SHP77 treated with DMSO at 0.1 percent for 48 hours (cell line): ENCODE measurements around the gene CEP104.

Source experiments
- DNase-seq: peaks from one replicate; lab custom pipeline; 2025; lab: John Stamatoyannopoulos, UW

CEP104 gene

DNA sequence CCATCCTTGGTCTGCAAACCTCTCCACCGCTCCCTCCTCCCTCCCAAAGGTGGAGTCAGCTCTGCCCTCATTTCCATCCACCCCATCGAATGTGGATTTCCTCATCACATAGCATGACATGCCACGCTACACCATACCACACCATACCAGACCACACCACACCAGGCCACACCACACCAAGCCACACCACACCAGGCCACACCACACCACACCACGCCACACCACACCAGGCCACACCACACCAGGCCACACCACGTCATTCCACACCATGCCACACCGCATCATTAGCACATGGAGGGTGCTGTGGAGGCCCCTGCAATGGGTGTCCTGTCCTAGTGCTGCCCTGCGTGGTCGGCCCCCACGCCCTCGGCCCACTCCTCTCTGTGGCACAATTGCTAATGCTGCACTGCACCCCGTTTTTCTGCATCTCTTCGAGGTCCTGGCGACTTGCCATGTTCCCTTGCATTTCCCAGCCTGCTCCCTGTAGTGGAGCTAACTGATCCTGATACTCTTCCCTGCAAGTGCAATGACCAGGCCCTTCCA, 11.5 kb upstream of the CEP104 start:
- DNase-seq, result no peak

GRCh38 chr1:3865606-3866160, 8.7 kb upstream of the CEP104 start:
- no peak for DNase-seq

DNA sequence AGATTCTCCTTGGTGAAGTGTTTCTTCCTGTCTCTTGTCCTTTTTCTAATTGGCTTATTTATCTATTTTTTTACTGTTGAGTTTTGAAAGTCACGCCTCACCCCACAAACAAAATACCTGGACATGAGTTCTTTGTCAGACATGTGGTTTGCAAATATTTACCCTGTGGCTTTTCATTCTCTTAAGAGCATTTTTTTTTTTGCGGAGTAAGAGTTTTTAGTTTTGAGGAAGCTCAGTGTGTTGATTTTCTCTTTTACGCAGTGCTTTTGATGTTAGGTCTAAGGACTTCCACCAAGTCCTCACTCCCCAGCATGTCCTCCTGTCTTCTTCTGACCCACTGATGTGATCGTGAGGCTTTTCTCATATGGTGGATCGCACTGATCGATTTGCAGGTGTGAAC, 7.9 kb upstream of the CEP104 start:
- no peak for DNase-seq

GRCh38 chr1:3863231-3863935, 6.4 kb upstream of the CEP104 start:
- DNase-seq, result no peak

DNA sequence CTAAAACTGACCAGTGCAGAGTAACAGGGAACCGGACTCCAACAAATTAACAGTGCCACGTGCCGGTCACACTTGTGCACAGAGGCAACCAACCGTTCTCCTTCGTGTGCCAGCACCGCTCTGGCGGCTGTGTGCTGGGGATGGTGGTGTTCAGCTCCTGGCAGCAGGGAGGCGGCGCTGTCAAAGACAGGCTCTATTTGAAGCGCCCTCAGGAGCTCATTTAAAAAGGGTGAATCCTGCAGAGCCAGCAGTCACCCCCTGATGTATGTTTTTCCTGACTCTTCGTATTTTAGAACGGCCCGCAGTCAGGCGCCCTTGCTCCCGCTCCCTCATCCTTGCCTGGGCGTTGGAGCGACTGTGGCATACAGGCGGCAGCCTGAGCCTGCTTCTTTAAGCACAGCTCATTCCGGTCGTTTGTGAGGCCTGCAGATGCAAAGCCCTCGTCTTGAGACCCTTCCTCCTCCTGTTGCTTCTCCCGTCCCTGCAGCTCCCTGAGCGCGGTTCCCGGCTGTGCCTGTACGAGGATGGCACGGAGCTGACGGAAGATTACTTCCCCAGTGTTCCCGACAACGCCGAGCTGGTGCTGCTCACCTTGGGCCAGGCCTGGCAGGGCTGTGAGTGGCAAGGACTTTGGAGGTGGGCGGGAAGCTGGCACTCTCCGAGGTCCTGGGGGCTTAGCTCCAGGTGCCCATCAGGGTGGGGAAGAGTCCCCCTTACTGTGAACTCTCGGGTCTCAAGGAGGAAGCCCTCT, 1.4 kb upstream of the CEP104 start:
- DNase-seq, result no peak

GRCh38 chr1:3857791-3858129, 749 bp upstream of the CEP104 start:
- DNase-seq, result no peak

- no peak for DNase-seq
Measured at GRCh38 chr1:3852711-3853485, 4.1 kb downstream of the CEP104 start.

- DNase-seq, result no peak
Measured at GRCh38 chr1:3852091-3852490, 4.9 kb downstream of the CEP104 start.

DNA sequence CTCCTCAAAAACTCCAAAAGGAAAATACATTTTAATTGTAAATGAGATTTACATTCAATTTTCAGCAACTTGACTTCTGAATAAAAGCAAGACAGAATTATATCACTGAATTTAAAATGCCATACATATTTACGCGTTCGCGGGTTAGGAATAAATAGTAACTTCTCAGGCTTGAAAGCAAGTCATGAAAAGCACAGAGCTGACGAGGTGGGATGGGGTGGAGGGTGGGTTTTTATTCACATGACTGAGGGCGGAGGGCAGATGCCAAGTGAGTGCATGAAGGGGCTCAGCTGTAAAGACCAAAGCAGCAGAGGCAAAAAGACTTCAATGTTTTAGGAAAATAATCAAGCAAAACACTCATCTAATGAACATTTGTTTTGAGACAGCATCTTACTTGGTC, 5.7 kb downstream of the CEP104 start:
- no peak for DNase-seq

- no peak for DNase-seq
Measured at GRCh38 chr1:3850857-3851256, 6.2 kb downstream of the CEP104 start.

DNA sequence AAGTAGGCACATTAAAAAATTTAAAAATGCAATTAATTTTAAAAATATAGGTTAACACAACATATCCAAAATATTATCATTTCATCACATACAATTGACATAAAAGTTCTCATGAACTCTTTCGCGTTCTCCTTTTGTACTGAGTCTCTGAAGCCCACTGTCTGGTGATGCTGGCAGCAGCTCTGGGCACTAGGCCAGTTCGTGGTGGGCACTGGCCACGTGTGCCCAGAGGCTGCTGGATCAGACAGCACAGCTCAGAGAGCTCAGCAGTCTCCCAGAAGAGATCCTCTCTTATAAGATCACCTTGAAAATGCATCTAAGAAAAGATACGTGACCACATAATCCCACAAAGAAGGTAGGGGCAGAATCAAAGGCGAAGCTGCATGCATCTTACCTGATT, 9.9 kb downstream of the CEP104 start:
- DNase-seq, result no peak

DNA sequence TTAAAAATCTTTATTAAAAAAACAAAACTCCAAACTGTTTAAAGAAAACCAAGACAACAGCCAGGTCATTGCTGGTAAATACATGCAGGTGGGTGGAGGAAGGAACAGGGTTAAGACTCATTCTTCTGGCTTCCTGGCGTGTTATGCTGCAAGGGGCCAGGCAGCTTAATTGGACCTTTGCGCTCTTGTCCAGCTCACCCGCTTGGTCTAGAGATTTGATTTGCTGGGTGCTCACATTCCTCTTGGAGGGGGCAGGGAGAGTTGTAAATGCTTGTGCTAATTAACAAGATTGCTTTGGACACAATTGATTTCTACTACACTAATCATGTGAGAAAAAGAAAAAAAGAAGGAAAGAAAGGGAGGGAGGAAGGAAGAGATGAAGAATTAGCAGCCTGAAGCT, 10.5 kb downstream of the CEP104 start:
- DNase-seq, result no peak

DNA sequence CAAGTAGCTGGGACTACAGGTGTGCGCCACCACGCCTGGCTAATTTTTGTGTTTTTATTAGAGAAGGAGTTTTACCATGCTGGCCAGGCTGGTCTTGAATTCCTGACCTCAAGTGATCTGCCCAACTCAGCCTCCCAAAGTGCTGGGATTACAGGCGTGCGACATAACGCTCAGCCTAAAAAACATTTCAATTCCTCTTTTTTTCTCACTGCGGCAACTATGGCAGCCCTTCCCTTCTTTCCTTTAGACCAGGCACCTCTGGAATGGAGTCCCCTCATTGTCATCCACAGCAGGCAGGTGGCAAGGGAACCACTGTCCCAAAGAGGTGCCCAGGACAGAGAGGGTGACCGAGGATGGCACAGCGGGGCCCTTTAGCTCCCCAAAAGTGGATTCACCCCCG, 14.1 kb downstream of the CEP104 start:
- no peak for DNase-seq

- DNase-seq, result no peak
Measured at GRCh38 chr1:3841491-3841890, 15.5 kb downstream of the CEP104 start.

DNA sequence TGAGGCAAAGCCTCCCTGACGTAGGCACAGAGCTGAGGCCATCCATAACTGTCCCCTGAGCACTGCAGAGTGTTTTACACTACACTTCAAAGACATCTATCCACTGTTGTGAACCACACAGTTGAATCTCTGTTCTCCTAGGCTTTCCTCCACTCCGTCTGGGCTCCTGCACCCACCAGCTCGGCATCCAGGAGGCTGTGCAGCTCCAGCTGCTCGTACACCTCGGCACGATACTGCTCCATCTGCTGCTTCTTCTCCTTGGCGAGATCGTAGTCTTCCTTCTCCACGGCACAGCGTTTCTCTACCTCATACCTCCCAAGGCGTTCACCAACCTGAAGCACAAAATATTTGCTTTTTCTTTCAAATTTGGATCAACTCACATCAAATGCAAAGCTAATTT, 18.2 kb downstream of the CEP104 start:
- DNase-seq, result no peak

DNA sequence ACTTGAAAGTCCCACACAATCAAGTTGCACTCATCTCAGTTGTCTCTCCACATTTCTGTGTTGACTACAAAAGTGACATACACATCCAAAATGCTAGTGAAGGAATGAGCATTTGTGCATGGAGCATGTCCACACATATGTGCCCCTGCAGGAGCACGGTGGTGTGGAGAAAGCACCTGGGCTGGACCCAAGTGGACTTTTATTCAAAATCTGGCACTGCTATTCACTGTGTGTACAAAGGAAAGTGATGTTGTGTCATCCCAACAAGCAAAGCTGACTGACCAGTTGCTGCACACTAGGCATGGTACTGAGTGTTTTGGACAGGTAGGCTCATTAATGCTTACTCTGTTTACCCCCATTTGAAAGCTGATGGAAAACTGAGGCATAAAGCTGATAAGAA, 19.3 kb downstream of the CEP104 start:
- DNase-seq, result no peak

DNA sequence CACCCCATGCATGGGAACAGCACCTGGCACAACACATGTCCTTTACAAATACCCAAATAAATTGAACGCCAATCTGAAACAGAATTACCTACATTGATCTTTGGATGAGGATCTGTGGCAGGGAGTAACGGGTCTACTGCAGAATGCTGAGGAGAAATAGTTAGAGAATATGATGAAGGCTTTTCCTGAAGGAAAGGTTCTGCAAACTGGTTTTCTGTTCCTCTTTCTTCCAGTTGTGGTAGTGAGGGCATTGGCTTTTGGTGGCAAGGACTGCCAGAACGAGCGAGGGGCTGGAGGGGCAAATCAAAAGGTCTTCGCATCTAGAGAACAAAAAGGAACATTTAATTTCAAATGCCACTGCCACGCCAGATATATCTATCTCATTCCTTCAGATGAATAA, 19.8 kb downstream of the CEP104 start:
- no peak for DNase-seq

DNA sequence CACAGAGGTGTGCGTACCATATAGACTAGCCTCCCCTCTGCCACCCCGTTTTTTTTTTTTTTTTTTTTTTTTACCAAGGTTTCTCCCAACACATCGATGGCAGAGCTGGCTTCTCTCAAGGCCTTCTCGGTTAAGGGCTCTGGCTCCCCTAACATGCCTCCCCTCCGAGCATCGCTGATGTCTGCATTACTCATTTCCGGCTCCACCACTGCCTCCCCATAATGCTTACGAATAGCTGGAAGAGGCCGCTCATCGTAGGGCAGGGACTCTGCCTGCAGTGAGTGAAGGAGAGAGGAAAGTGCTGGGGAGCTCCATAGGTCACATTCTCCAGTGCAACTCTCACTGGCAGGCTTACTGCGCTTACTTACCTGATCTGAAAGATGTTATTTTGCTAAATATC, 20.6 kb downstream of the CEP104 start:
- DNase-seq, result no peak

- DNase-seq, result no peak
Measured at GRCh38 chr1:3834701-3835100, 22.3 kb downstream of the CEP104 start.

DNA sequence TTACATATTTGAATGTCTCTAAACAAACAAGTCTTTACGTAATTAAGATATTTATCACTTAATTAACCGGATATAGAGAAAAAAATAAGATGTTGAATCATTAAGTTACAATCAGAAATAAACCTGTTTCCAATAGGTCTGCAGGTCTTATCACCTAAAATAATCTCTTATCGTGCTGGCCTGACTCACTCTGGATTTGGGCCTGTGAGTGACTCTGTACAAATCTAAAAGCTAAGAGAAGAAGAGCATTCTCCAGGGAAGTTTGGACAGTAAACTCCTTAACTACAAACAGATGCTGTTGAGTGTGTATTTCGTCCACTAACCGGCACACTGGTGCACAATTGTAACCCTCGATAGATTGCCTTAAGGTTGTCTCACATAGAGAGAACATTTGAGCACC, 25.3 kb downstream of the CEP104 start:
- no peak for DNase-seq

DNA sequence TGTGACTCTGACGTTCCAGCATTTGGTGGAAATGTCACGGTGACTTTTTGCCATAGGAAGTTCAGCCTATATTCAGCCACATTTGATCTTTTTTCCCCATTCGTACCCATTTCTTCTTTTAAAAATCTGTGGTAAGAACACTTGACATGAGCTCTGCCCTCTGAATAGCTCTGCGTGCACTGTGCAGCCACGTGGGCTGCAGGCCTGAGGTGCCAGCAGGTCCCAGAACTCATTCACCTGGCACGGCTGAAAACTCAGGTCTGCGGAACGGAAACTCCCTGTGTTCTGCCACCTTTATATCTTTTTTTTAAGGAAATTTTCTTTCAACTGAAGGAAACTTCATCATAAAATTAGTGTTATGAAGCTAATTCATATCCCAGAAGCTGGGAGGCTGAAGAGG, 28.6 kb downstream of the CEP104 start:
- no peak for DNase-seq

DNA sequence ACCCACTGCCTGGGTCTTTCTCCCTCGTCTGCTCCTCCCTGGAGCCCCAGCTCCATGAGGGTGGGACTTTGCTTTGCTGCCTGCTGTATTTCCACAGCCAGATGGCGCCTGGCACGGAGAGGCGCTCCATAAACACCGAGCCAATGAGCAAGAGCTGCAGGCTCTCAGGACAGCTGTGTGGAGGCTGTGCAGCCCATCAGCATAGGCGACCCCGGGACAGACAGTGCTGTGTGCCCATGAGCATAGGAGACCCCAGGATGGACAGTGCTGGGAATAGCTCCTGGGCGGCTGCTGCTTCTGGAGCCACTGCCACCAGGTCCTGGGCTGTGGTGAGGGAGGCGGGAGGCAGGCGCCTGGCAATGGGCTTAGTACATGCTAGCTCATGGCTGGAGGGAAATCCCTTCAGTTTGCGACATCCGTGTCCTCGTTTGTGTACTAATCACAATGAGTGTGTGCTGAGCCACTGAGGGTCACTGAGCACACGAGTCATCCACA, 29.2 kb downstream of the CEP104 start:
- DNase-seq, result no peak
